MCF 10A (cell line): ENCODE data around the gene ICA1L. TPM values are rescaled to one million over a fixed set of nuclear protein-coding genes. Genes with fewer than 3 reads are reported as not detected.
"Not testable (repeated sequence)": the region's sequence is repeated elsewhere in the genome, so short reads cannot be mapped to it uniquely, and the experiment has no call there.

ENCODE experiments used
- BruUV-seq: library from RNA; stranded (reverse); fragments of 400-500 nt; replicated peaks from 2 replicates; lab custom pipeline; 2021; lab: Mats Ljungman, UMichigan
- CTCF ChIA-PET: fragments of 300-600 bp; sonication (Branson Sonifier 250); formaldehyde crosslinking; extraction: SDS; loops from one replicate; lab custom pipeline; 2021; ENCODE audit warnings: antibody characterized with exemption, inconsistent platforms; lab: Yijun Ruan, JAX
- POLR2A ChIA-PET: fragments of 300-600, 350-650 bp; sonication (Branson Sonifier 250); formaldehyde crosslinking; extraction: SDS; loops from one replicate; lab custom pipeline; 2020; ENCODE audit warnings: antibody characterized with exemption, inconsistent platforms; lab: Yijun Ruan, JAX
- DNase-seq: peaks from one replicate; pipeline ENCODE4 v3.0.0-alpha.2; 2018; ENCODE audit not compliant: unreplicated experiment
- H3K27ac Mint-ChIP-seq: one replicate; pipeline ENCODE4 v1.8.0; 2022; ENCODE audit warnings: mild to moderate bottlenecking, low read depth, mixed read lengths; ENCODE audit not compliant: unreplicated experiment
- H3K27me3 Mint-ChIP-seq: one replicate; pipeline ENCODE4 v1.8.0; 2022; ENCODE audit warnings: mixed read lengths; ENCODE audit not compliant: insufficient read depth, unreplicated experiment
- H3K36me3 Mint-ChIP-seq: one replicate; pipeline ENCODE4 v1.8.0; 2022; ENCODE audit warnings: mild to moderate bottlenecking, moderate library complexity, mixed read lengths; ENCODE audit not compliant: insufficient read depth, unreplicated experiment
- H3K4me1 Mint-ChIP-seq: one replicate; pipeline ENCODE4 v1.8.0; 2022; ENCODE audit warnings: mixed read lengths; ENCODE audit not compliant: insufficient read depth, unreplicated experiment
- H3K4me3 Mint-ChIP-seq: one replicate; pipeline ENCODE4 v1.8.0; 2022; ENCODE audit warnings: mild to moderate bottlenecking, moderate library complexity, mixed read lengths; ENCODE audit not compliant: unreplicated experiment
- H3K9me3 Mint-ChIP-seq: one replicate; pipeline ENCODE4 v1.8.0; 2022; ENCODE audit warnings: mixed read lengths; ENCODE audit not compliant: unreplicated experiment
- intact Hi-C: fragments of 100-400 bp; cut with micrococcal nuclease; formaldehyde crosslinking; loops from 2 replicates; pipeline ENCODE4 v1.14.1; 2022
- total RNA-seq: library from RNA; stranded (reverse); gene quantifications from 2 replicates; pipeline ENCODE4 v1.2.3, GENCODE V29; 2022
- TF ChIP-seq, protein P1 (sequence below): fragments of 200-600 bp; IDR thresholded peaks from one replicate; pipeline ENCODE4 v1.8.0; 2022; ENCODE audit warnings: antibody characterized with exemption, mild to moderate bottlenecking; ENCODE audit not compliant: unreplicated experiment

ICA1L gene
- total RNA-seq, 1 experiment from 2014 or later: 6.5 TPM

GRCh38 chr2:202815548-202816360, 55.8 kb downstream of the ICA1L start:
- Mint-ChIP-seq H3K9me3 (no peaks in the 10 kb centered on the region), H3K4me3 (no peak overlapping the region), H3K27me3 (no peaks in the 10 kb centered on the region), H3K4me1 (no peaks in the 10 kb centered on the region), H3K27ac (no peak overlapping the region), H3K36me3 (no peaks in the 10 kb centered on the region)
- no TSS peak for BruUV-seq
- ChIA-PET CTCF (interaction anchor here (0.8 to 1.7 kb wide), 3 partner anchors 8 to 241 kb away, joined by 3 to 8 read pairs (median 4); no protein-coding TSS in a partner anchor), POLR2A (interaction anchor here (0.7 to 2.3 kb wide), 5 partner anchors 8 to 181 kb away, joined by 3 to 11 read pairs (median 3); partner anchors contain the start of genes FAM117B and WDR12)
- intact Hi-C loops: no loop called here
- DNase-seq: no peak
- TF ChIP-seq, protein P1, sequence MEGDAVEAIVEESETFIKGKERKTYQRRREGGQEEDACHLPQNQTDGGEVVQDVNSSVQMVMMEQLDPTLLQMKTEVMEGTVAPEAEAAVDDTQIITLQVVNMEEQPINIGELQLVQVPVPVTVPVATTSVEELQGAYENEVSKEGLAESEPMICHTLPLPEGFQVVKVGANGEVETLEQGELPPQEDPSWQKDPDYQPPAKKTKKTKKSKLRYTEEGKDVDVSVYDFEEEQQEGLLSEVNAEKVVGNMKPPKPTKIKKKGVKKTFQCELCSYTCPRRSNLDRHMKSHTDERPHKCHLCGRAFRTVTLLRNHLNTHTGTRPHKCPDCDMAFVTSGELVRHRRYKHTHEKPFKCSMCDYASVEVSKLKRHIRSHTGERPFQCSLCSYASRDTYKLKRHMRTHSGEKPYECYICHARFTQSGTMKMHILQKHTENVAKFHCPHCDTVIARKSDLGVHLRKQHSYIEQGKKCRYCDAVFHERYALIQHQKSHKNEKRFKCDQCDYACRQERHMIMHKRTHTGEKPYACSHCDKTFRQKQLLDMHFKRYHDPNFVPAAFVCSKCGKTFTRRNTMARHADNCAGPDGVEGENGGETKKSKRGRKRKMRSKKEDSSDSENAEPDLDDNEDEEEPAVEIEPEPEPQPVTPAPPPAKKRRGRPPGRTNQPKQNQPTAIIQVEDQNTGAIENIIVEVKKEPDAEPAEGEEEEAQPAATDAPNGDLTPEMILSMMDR: no peak

GRCh38 chr2:202814226-202814625, 57.3 kb downstream of the ICA1L start:
- no peaks in the 10 kb centered on the region for H3K9me3 Mint-ChIP-seq
- TF ChIP-seq, protein P1: no peak
- no peaks in the 10 kb centered on the region for H3K27me3 Mint-ChIP-seq
- H3K27ac Mint-ChIP-seq: no peak overlapping the region
- no peaks in the 10 kb centered on the region for H3K36me3 Mint-ChIP-seq
- intact Hi-C loops: no loop called here
- BruUV-seq: no TSS peak
- DNase-seq: no peak
- H3K4me3 Mint-ChIP-seq: no peak overlapping the region
- CTCF ChIA-PET: no interaction called here
- POLR2A ChIA-PET: interaction anchor here (0.7 to 0.9 kb wide), 3 partner anchors 11 to 51 kb away, joined by 3 to 4 read pairs (median 3); no protein-coding TSS in a partner anchor
- H3K4me1 Mint-ChIP-seq: peaks cover under 1% of the 10 kb centered on the region

- Mint-ChIP-seq H3K9me3 (no peaks in the 10 kb centered on the region), H3K27ac (no peak overlapping the region), H3K27me3 (no peaks in the 10 kb centered on the region), H3K4me1 (peaks cover 9% of the 10 kb centered on the region), H3K36me3 (no peaks in the 10 kb centered on the region), H3K4me3 (no peak overlapping the region)
- ChIA-PET CTCF (interaction anchor here (0.6 to 1.5 kb wide), 3 partner anchors 225 to 392 kb away, joined by 3 to 4 read pairs (median 3); no protein-coding TSS in a partner anchor), POLR2A (interaction anchor here (0.8 kb wide), 1 partner anchor 11 kb away, joined by 4 read pairs; no protein-coding TSS in a partner anchor)
- TF ChIP-seq, protein P1: no peak
- intact Hi-C loops: no loop called here
- no peak for DNase-seq
- no TSS peak for BruUV-seq
These were observed 58.2 kb downstream of the ICA1L start for GRCh38 chr2:202813387-202813786.

DNA sequence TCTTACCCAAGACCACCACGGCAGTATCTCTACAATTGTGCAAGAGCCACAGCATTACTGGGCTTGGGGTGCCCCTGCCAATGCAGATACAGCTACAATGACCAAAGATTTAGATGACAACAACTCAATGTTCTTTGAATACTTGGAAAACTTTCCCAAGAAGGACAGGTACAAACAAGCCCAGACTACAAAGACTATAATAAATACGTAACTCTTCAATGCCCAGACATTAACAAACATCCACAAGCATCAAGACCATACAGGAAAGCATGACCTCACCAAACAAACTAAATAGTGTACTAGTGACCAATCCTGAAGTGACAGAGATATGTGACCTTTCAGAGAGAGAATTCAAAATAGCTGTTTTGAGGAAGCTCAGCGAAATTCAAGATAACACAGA, 62.8 kb downstream of the ICA1L start:
- Mint-ChIP-seq H3K27ac (peak overlapping the region; percentile 89), H3K4me1 (peaks cover 24% of the 10 kb centered on the region), H3K4me3 (no peak overlapping the region), H3K9me3 (no peaks in the 10 kb centered on the region), H3K36me3 (no peaks in the 10 kb centered on the region), H3K27me3 (no peaks in the 10 kb centered on the region)
- ChIA-PET CTCF (interaction anchor here (0.6 to 2.4 kb wide), 5 partner anchors 8 to 225 kb away, joined by 3 to 21 read pairs (median 3); no protein-coding TSS in a partner anchor), POLR2A (interaction anchor here (0.5 to 5.2 kb wide), 17 partner anchors 8 to 220 kb away, joined by 3 to 49 read pairs (median 4); partner anchors contain the start of genes CARF, FAM117B and WDR12)
- BruUV-seq: no TSS peak
- TF ChIP-seq, protein P1: no peak
- DNase-seq: peak; percentile 54
- intact Hi-C loops: no loop called here

DNA sequence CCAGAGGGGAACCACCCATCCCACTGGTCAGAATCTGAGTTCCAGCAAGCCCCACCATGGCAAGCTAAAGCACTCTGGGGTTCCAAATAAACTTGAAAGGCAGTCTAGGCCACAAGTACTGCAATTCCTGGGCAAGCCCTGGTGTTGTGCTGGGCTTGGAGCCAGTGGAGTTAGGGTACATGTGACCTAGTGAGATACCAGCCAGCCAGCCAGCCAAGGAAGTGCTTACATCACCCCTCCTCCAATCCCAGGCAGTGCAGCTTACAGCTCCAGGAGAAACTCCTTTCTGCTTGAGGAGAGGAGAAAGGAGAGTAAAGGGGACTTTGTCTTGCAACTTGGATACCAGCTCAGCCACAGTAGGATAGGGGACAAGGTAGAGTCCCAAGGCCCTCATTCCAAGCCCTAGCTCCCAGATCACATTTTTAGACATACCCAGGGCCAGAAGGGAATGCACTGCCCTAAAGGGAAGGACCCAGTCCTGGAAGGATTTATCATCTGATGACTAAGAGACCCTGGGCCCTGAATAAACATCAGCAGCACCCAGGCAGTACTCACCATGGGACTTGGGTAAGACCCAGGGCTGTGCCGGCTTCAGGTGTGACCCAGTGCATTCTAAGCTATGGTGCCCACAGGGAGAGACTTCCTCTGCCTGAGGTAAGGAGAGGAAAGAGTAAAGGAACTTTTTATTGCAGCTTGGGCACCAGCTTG, 64.0 kb downstream of the ICA1L start:
- intact Hi-C loops, BruUV-seq: not testable (repeated sequence)

More for the DNA sequence above, 64.0 kb downstream of the ICA1L start:
- H3K27ac Mint-ChIP-seq: peak overlapping the region; percentile 89
- peak; percentile 93 for DNase-seq
- ChIA-PET CTCF (interaction anchor here (0.6 to 2.4 kb wide), 6 partner anchors 9 to 218 kb away, joined by 3 to 21 read pairs (median 3); no protein-coding TSS in a partner anchor), POLR2A (interaction anchor here (0.6 to 5.2 kb wide), 17 partner anchors 9 to 210 kb away, joined by 3 to 49 read pairs (median 4); partner anchors contain the start of genes FAM117B and WDR12)
- not testable (repeated sequence) for H3K36me3 Mint-ChIP-seq, H3K27me3 Mint-ChIP-seq, H3K9me3 Mint-ChIP-seq
- H3K4me3 Mint-ChIP-seq: peak overlapping the region; percentile 58
- H3K4me1 Mint-ChIP-seq: peaks cover 24% of the 10 kb centered on the region
